ENCODE measurements around the gene TCF21. TPM values are rescaled to one million over a fixed set of nuclear protein-coding genes. Genes with fewer than 3 reads are reported as not detected.
"Not testable (repeated sequence)": the region's sequence is repeated elsewhere in the genome, so short reads cannot be mapped to it uniquely, and the experiment has no call there.

Gene TCF21
- total RNA-seq, 1 experiment from 2014 or later: not detected

DNA sequence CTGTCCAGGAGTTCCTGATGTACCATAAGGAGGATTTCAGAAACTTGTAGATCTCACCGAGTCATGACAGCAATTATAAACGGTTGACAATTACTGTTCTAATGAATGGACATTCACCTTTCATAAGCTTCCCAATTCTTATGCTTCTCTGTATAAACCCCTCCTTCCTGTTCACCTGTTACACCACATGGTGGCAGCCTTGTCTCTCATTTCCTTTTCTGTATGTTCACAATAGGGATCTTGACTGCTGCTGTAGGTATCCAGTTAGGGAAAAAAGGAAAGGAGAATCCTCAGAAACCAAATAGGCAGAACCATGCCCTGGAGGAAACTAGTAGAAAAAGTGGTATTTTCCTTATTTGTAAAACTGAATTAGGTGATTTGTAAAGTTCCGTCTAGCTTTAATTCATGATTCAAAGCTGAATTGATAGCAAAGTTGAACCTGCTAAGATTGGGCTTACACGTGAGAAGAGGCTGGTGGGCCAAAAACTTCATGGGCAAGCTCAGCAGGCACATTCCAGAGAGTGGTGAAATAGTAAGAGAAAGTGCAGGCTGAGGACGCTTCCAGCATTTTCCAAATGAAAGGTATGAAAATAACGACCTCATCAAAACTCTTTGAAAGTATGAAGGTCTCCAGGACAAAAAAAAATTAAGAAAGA is 35.2 kb downstream of the TCF21 start:
- peak; percentile 73 for DNase-seq (ENCODE audit: low read depth)

DNA sequence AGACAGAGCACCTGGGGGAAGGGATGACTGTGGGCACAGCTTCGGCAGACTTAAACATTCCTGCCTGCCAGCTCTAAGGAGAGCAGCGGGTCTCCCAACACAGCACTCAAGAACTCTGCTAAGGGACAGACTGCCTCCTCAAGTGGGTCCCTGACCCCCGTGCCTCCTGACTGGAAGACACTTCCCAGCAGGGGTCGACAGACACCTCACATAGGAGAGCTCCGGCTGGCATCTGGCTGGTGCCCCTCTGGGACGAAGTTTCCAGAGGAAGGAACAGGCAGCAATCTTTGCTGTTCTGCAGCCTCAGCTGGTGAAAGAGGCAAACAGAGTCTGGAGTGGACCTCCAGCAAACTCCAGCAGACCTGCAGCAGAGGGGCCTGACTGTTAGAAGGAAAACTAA is 42.3 kb downstream of the TCF21 start:
- DNase-seq (ENCODE audit: low read depth): not testable (repeated sequence)

DNA sequence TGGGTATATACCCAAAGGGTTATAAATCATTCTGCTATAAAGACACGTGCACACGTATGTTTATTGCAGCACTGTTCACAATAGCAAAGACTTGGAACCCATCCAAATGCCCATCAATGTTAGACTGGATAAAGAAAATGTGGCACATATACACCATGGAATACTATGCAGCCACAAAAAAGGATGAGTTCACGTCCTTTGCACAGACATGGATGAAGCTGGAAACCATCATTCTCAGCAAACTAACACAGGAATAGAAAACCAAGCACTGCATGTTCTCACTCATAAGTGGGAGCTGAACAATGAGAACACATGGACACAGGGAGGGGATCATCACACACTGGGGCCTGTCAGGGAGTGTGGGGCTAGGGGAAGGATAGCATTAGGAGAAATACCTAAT is 47.4 kb downstream of the TCF21 start:
- not testable (repeated sequence) for DNase-seq (ENCODE audit: low read depth)

DNA sequence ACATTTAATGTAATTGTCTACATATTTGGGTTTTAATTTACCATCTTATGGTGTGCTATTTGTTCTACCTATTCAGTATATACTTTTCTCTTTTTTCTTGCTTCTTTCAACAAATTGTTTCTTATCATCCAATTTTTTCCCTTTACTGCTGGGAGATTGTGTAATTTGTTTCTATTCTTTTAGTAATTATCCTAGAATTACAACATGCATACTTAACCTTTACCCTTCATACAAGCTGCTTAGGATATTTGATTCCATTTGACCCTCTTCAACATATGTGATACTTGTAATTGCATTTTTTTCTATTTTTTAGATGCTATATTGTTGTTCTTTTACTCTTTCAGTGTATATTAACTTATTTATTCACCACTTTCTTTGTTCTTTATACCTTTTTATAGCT is 49.0 kb downstream of the TCF21 start:
- no peak for DNase-seq (ENCODE audit: low read depth)

DNA sequence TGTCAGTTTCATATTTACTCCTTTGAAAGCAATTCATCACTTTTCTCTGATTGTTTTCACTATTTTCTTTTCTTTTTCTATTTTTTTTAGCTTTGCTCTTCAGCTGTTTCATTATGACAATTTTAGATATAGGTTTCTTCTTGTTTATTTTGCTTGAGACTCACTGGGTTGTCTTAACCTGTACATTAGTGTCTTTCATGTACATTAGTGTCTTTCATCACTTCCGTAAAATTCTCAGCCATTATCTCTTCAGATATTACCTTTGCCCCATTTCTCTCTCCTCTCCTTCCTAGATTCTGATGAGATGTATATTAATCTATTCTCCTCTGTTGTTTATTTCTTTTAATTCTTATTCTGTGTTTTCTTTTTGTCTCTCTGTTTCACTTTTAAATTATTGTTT is 49.6 kb downstream of the TCF21 start:
- DNase-seq (ENCODE audit: low read depth): no peak

DNA sequence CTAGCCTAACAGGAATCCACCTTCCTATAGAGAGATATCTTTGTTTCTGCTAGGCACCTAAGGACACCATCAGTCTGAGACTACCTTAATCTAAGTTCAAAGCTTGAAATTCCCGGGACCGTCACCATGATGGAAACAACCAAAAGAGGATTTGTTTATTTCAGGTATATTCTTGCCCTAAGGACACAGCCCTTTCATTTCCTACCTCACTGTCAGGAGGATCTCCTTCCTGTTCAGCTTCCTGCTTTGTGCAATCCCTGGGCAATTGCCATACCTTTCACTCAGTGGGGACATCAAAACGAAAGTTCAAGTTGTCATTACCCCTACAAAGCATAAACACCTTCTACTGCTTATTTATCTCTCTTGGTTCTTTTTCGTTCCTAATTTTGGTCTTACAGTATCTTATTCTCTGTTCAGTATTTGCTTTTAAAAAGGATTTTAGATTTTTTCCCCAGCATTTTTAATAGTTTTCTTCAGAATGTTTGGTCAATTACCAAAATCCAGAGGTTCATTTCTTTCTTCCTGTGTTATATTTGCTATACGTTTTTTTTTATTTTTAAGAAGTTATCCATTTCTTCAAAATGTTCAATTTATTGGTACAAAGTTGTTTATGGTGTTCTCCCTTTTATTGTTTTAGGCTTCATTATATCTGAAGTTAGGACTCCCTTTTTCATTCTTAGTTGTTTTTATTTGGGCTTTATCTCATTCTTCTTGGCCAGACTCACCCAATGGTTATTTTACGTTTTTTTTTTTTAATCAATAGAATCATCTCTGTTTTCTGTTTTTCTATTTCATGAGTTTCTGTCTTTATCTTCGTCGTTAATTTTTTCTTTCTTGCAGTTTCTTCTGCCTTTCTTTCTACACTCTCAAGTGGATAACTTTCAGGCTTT is 51.1 kb downstream of the TCF21 start:
- DNase-seq (ENCODE audit: low read depth): no peak

Other genes starting within 250 kb of the TCF21 start
- gene TBPL1, start 64.1 kb downstream of the TCF21 start, total RNA-seq (2014; rRNA removed; shearing (Covaris generic)): 69.7 and 70.2 TPM in 2 replicates
- gene SLC2A12, start 163.5 kb downstream of the TCF21 start, total RNA-seq (2014; rRNA removed; shearing (Covaris generic)): 0.36 and 0.69 TPM in 2 replicates

Data from Daoy (cell line).